NCI-H1048 (cell line): Measurements from ENCODE around the gene GABARAP.
A peak's percentile ranks its signal among the peaks of the same experiment; 100 is the strongest.

Experiments
- DNase-seq: peaks from one replicate; lab custom pipeline; 2025; lab: John Stamatoyannopoulos, UW

GABARAP gene

DNA sequence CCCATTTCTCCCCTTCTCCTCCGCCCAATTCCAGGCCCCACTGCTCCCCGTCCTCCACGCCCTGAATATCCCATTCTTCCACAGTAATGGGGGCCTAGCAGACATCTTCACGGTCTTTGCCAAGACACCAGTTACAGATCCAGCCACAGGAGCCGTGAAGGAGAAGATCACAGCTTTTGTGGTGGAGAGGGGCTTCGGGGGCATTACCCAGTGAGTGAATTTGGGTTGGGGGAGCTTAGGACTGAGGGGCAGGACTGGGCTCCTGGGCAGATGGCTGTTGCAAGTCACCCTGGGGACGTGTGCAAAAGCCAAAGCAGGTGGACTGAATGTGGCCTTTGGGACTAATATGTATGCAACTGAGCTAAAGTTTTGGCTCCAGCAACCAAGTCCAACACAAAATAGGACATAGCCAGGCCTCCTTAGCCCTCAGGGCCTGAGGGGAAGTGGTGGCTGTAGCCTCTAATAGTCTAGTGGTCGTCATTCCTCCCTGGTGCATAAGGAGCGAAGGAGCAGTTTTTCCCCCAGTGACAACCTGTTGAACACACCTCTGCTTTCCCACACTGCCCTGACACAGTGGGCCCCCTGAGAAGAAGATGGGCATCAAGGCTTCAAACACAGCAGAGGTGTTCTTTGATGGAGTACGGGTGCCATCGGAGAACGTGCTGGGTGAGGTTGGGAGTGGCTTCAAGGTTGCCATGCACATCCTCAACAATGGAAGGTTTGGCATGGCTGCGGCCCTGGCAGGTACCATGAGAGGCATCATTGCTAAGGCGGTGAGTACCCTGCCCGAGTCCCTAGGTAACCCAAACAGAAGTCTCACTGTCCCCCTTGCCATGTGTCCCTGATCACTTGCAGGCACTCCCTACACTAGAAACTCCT is 19.9 kb downstream of the GABARAP start:
- no peak for DNase-seq

DNA sequence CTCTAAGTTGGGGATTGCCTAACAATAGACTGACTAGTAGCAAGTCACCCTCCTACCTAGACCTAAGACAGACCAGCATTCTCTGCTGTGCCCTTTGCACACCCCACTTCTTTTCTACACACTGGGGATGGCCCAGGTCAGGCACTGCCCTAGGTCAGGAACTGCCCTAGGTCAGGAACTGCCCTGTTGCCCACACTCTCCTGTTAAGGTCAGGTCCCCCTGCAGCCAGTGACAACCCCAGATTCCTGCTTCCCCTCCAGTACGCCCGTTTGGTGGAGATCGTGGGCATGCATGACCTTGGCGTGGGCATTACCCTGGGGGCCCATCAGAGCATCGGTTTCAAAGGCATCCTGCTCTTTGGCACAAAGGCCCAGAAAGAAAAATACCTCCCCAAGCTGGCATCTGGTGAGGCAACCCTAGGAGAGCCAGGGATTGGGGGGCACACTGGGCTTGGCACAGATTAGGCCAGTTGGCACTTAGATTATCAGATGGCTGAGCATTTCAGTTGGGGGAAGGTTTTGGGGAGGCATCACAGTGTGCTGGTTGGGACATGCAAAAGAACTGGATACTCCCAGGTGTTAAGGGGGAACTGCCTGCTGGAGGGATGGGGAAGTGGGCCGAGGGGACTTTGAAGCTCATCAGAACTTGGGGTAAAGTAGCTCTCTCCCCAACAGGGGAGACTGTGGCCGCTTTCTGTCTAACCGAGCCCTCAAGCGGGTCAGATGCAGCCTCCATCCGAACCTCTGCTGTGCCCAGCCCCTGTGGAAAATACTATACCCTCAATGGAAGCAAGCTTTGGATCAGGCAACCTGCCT is 20.8 kb downstream of the GABARAP start:
- no peak for DNase-seq

DNA sequence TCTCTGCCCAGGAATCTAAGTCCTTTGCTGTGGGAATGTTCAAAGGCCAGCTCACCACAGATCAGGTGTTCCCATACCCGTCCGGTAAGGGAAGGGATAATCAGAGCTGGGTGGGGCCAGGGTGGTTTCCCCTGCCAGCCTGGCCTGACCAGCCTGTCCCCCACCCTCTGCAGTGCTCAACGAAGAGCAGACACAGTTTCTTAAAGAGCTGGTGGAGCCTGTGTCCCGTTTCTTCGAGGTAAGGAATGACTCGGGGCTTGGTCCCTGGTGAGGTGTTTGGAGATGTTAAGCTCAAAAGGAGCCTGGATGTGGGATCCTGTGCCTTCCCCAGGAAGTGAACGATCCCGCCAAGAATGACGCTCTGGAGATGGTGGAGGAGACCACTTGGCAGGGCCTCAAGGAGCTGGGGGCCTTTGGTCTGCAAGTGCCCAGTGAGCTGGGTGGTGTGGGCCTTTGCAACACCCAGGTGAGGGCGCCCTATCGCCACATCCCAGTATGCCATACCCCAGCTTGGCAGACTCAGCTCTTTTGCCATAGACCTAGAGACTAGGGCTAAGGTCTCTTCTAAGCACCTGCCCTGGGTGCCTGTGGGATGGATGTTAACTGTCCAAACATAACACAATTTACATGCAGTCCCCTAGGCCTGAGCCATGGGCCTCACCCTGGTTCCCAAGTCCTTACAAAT is 21.5 kb downstream of the GABARAP start:
- DNase-seq: no peak

DNA sequence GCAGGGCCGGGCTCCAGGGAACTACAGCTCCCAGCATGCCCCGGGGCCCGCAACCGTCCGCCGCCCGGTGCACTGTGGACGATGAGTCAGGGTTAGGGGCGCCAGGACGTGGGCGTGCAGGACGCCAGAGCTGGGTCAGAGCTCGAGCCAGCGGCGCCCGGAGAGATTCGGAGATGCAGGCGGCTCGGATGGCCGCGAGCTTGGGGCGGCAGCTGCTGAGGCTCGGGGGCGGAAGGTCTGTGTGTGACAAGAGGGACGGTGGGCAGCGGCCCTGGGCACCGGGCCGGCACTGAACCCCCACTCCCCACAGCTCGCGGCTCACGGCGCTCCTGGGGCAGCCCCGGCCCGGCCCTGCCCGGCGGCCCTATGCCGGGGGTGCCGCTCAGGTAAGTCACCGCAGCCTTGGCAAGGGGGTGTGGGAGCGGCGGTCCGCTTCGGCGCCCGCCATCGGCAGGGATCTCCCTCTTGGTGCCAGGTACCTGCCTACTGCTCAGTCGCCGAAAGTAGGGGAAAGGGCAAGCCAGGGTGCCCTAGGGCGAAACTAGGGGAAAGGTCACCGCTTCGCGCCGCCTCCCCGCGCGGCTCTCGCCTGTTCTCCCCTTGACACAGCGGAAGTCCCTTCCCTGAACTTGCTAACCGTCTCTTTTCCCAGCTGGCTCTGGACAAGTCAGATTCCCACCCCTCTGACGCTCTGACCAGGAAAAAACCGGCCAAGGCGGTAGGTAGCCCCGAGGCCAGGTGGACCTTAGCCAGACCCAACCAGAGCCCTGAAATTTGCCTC is 22.2 kb downstream of the GABARAP start, which contains the start of the genes ACADVL and DLG4:
ACADVL (plus strand) TSS at position 127 of the 781 bp plus-strand sequence; CDS start at position 174, 47 bp downstream.
DLG4 (minus strand) TSS at position 25 of the 781 bp plus-strand sequence.
- no peak for DNase-seq

DNA sequence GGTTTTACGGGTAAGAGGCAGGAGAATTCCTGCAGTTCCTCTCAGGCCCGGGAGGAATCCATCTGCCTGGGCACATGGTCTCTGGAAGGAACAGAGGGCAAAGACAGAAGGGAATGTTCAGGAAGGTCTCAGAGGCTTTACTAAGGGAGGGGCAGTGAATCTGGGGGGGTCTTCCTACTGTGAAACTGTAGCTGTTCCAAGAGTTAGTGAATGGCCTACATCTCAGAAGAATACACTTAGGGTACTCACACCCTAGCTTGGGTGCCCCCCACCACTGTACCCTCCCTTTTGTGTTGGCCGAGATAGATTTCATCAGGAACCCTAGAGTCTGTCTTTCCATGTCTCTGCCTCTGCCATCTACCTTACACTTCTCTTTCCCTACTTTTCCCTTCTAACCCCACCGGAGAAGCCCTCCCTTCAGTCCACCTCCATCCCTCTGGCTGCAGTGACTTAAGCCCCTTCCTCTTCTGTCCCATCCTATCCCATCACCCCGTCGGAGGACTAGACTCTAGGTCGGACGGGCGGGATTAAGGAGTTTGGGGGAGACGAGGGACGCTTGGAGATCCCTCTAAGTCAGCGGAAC is 22.9 kb downstream of the GABARAP start:
- peak; percentile 49 for DNase-seq

DNA sequence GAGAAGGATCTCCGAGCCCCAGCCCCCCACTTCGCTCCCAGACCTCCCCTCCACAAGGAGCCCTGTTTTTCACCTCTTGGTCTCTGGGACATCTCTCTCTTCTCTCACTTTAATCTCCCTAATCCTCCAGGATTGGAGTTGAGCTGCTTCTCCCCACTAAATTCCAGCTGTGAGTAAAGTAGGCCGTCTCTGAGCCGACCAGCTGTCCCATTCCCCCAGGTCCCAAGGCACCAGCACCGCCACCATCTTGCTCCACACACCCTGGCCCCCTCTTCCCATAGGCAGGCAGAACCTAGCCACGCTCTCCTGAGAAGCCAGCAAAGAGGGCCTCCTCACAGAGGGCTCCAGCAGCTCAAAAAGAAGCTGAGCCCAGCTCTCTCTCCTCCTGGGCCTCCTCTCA is 23.5 kb downstream of the GABARAP start:
- DNase-seq: no peak

DNA sequence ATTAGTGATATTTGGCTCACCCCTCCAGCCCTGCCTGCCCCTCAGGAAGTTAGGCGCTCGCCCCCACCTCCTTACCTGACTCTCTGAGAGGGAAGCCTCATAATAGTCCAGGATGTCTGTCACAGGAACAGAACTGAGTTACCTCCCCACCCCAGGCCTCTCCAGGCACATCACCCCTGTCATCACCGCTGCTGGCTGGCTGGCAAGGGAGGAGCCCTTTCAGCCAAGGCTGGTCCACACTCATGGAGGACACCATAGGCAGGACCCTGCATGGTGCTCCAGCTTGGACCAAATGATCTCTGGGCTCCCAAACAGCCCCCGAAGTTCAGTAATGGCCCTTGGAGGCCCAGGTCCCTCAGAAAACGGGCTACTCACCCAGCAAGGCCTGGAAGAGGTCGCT is 24.1 kb downstream of the GABARAP start:
- DNase-seq: no peak

DNA sequence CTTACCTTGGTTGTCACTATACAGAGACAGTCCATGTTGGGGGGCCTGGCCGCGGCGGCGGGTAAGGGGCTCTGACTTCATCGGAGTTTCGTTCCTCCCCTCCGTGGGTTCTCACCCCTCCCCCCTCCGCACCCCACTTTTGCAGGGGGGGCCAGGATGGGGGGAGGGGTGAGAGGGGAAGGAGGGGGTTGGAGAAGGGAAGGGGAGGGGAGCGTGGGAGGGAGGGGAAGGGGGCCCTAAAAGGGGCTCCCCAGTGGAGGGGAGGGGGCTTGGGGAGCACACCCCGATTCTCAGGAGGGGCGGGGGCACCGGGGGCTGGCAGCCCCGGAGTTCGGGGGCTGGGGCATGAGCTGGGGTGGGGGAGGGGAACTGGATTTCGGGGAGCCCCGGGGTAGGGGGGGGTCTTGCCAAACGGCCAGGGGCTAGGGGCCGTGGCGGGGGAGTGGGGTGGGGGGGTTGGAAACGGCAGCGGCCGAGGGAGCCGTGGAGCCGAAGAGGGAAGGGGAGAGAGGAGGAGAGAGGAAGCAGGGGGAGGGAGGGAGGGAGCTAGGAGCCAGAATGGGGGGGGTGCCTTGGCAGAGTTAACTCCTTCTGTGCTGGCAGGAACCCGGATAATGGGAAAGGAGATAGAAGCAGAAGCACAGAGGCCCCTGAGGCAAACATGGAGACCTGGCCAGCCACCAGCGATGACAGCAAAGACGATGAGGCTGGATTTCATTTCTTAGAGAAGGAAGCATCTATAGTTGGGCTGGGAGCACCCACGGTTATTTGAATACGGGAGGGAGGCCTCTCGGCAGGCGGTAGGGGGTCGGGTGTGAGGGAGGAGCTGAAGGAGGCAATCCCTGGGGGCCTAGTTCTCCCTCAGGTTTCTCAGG is 24.9 kb downstream of the GABARAP start:
- no peak for DNase-seq

DNA sequence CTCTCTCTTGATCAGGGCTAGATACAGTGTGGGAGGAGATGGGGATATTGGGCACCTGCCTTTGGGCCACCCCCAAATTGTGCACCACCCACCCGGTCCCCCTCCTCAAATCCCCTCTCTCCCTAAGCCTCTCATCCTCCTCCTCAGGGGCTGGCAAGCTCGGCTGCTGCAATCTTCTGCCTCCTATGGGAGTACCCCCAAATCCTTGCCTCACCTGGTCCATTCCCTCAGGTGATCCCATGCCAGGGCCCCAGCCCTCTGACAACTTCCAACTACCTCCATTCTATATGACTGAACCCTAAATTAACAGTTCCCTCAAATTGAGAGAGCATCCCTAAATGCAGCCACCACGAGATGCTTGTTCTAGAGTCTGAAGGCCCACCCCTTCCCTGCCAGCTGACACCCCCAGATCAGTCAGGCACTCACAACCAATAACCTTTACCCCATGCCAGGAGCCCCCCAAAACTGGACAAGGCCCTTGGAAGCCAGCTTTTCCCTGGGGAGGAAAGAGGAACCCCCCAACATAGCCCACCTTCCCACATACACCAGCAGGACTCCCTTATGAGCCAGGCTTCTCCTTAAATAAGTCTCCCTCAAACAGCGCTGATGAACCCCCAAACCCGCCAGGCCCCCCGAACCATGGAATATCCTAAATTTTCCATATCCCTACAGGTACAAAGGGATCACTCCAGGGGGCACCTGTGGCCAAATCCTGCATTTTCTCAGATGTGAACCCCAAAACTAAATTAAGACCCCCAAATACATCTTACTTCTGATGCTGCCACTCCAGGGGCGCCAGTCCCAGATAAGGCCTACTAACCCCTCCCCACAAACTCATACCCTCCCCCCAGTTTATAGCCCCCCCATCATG is 25.8 kb downstream of the GABARAP start:
- no peak for DNase-seq

DNA sequence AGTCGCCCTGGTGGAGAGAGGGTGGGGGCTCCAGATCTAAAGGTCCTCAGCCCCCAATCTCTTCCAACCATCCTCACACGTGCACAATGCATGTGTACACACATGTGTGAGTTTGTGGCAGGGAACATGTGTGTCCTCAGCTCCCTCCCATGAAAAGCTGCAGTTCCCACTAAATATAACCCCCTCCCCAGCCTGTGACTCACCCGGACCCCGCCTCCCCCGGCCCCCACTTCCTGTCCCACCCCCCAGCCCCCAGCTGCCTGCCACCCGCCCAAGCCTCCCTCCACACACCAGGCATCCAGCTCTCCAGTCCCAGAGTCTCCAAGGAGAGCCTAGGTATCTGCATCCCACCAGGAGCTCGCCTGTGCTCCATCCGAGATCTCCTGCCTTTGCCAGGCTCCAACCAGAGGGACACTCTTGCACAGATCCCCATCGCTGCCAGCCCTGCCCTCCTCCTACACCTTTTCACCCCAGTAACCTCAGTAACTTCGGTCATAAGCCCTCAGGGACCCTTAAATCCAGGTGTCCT is 26.5 kb downstream of the GABARAP start:
- DNase-seq: no peak

DNA sequence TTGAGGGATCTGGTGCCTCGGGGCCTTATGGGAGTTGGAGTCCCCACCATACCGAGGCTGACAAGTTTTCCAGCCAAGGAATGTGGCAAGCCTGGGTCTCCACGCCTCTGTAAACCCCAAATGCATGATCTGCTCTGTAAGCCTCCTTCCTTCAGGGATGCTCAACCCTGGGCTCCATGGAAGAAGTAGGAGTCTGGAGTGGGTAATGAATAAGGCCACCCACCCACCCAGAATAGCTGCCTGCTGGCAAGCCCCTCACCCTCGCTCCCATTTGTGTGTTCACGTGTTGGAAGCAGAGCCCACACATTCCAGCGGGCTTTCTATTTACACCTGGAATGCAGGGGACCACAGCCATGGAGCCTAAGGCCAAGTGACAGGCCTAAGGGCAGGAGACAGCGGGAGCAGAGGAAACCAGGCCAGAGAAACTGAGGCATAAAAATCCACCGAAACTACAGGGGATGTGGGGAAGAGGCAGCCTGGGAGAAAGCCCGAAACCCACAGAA is 27.1 kb downstream of the GABARAP start:
- no peak for DNase-seq

DNA sequence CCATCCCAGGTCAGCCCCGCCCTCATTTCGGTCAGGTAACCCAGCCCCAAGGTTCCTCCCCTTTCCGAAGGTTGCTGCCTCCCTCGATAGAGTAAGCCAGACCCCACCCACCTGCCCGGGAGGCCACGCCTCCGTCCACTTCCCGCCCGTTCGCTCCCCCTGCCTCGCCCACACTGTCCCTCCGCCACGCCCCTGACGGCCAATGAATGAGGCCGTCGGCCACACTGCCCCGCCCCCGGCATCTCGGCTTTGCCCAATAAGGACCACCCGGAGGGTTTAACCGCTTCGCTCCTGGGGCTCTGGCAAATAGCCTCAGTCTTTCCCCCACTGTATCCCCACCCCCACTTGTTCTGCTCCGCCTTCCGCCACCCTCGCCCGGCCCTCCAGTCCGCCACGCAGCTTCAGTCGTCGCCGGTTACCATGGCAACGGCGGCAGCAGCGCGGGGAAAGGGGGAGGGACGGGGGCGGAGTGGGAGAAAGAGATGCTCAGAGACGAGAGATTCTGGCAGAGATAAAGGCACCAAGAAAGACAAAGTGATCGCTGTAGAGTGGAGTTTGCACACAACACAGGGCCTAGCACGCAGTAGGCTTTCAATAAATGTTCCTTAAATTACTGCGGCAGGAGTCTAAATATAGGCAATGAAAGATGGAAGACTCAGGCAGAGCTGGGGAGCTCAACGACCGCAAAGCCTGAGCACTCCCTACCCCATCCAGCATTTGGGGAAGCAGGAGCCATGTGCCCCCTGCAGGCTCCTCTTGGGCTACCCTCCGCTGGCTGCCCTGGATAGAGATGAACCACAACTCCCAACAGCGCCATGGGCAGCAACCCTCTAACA is 27.7 kb downstream of the GABARAP start:
- peak; percentile 95 for DNase-seq

DNA sequence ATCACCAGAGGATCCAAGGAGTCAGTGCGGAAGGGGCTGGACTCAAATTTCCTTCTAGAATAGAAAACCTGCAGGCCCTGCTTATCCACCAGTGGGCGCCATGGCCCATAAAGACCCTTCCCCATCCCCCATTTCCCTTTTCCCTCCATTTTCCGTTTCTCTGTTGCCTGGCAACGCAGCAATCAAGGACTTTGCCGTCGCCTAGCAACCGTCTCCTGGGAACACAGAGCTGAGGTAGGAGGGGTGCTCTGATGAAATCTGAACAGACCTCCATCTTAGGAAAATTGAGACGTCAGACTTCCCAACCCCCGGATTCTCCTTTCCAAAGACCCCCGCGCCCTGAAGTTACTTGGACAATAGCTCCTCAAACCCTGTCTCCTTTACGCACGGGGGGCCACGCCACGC is 28.4 kb downstream of the GABARAP start:
- peak; percentile 76 for DNase-seq

DNA sequence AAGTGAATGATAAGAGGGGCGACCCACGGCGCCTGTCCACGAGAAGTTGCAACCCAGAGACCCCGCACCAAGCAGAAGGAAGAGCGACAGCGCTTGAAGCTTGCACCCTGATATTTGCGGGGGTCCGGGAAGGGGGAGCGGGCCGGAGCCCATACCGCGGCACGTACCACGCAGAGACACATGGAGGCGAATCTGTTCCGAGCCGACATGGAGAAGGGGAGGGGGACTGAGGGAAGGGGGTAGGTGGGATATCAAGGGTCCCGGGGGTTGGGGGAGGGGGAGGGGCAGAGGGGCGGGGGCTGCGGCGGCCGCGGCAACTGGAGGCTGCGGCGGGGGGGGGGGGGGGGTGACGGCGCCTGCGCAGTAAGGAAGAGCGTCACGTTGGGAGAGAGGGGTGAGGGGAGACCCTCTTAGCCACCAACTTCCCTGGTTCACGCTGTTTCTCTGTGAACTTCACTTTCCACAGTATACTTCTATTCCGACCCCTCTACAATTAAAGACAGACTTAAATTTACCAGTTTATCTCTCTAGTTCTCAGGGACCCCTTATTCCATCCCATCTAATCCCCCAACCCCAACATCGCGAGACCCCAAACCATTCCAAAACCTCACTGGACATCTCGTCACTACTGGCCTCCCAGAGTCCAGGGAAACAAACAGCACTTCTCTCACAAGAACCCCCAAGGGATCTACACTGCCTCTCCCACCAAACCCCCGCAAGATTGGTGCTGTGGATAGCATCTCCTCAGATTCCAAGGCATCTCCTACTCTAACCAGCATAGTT is 30.6 kb downstream of the GABARAP start:
- DNase-seq: no peak

DNA sequence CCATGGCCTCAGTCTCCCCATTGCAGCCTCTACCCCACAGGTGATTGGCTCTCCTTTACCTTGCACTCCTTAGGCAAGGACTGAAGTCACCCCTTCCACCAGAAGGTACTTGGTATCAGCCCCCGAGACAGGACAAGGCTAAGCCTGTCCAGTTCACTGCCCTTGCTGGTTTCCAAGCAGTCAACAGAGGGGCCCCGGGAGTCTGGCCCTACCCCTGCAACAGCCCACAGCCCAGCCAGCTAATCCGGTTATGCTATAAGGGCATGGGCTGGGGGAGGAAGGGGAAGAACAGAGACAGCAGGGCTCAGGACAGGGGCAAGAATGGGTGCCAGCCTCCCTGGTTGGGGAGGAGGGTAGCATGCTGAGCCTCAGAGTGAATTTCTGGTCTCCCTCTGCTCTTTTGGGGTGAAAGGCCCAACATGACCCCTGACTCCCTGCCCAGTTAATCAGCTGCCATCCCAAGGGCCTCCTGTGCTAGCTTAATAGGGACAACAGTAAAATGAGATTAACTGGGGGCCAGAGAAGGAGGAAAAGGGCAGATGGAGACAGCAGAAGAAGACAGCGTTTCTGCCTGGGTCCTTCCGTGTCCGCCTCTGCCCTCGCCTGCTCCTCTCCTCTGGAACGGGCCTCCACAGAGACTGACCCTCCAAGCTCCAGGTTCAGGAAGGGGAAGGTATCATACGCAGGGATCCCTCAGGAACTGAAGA is 33.3 kb downstream of the GABARAP start:
- DNase-seq: no peak

DNA sequence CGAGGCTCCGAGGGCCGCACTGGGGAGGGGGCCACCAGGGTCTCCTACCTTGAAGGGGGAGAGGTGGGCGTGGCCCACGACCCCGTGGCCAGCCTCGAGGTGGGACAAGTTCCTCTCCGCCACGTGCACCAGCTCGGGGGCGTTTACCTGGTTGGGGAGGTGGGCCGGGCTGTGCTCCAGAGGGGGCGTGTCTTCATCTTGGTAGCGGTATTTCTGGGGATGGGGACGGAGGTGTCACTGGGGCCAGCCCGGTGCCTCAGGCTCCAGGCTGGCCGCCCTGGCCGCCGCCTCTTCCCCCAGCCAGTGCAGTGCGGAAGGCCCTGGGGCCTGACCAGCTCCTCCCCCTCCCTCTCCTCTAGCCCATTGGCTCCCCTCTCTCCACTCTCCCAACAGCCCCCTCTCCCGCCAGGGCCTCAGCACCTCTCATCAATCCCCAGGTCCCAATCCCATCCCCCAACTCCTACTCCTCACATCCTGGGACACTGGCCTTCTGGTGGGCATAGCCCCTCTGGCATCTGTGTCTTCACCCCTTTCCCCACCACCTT is 34.1 kb downstream of the GABARAP start:
- DNase-seq: no peak
